ENCODE results near the gene NTRK3.

DNA sequence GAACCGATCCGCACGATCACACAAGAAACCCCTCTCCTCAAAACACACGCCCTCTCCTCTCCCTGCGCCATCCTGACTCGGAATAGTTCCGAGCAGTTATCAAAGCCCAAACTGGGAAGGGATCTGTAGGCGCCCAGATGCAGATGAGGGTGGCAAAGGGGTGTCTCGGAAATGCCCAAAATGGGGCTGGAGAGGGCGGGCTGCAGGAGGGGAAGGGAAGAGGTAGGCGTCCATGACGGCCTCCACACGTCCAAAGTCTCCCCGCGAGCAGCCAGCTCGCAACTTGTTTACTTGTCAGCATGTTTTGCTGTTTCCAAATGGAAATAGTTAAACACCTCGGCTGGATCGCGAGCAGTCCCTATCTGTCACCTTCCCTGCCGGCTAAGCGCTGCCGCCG, 1.5 kb downstream of the NTRK3 start:
- TF ChIP-seq, protein P1, sequence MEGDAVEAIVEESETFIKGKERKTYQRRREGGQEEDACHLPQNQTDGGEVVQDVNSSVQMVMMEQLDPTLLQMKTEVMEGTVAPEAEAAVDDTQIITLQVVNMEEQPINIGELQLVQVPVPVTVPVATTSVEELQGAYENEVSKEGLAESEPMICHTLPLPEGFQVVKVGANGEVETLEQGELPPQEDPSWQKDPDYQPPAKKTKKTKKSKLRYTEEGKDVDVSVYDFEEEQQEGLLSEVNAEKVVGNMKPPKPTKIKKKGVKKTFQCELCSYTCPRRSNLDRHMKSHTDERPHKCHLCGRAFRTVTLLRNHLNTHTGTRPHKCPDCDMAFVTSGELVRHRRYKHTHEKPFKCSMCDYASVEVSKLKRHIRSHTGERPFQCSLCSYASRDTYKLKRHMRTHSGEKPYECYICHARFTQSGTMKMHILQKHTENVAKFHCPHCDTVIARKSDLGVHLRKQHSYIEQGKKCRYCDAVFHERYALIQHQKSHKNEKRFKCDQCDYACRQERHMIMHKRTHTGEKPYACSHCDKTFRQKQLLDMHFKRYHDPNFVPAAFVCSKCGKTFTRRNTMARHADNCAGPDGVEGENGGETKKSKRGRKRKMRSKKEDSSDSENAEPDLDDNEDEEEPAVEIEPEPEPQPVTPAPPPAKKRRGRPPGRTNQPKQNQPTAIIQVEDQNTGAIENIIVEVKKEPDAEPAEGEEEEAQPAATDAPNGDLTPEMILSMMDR (IDR thresholded peaks at IDR 0.05), result no peak
- no peak for TF ChIP-seq POLR2A (IDR thresholded peaks at IDR 0.05)
